ENCODE results near the gene FBXL7.

The FBXL7 gene

GRCh38 chr5:15748266-15748665 is 248.3 kb downstream of the FBXL7 start:
- no peak for DNase-seq (ENCODE audit: low read depth in 1 of 2, low spot score in 1 of 2)

DNA sequence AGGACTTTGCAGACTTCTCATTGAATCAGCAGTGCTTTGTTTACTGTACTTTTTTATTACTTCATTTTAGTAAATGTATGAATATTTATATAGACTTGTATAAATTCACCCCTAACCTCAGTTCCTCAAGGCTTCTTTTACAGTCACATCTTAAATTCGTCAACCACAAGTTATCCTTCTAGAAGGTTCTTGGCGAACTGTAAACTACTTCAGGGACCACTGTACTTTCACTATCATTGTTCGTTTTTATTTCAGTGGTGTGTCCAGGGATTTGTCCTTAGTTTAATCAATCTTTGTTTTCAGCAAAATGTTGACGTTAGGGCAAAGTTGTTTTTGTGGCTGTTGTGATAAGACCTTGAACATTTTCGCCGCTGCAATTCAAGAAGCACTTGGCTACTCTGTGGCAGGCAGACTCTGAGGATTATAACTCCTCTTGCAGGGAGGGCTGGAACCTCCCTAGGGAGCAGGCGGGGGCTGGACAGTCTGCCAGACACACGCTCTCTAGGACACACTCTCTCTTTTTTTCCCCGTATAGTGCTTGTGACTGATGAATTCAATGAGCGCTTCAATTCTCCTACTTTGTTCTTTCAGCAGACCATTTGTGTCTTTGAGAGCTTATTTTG is 252.8 kb downstream of the FBXL7 start:
- DNase-seq (ENCODE audit: low read depth in 1 of 2, low spot score in 1 of 2) = no peak

GRCh38 chr5:15753752-15754151 is 253.8 kb downstream of the FBXL7 start:
- no peak for DNase-seq (ENCODE audit: low read depth in 1 of 2, low spot score in 1 of 2)

- no peak for DNase-seq (ENCODE audit: low read depth in 1 of 2, low spot score in 1 of 2)
These were observed 257.1 kb downstream of the FBXL7 start for GRCh38 chr5:15757103-15757502.

DNA sequence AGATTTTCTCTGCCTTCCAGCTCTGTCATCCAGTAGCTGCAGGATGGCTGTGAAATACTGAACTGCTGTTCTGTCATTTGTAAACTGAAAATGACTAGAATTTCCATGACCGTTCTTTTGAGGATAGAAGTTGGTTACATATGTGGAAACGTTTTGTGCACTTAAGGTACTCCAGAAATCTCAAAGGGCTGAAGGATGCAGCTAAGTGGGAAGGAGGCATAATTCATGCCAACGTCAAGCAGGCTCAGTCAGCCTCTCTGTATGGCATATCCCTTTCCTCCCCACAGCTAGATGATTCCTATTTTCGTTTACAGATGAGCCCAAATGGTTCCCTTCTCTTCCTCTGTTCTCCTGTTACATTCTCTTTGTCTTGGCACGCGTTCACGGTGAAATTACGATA is 257.6 kb downstream of the FBXL7 start:
- DNase-seq (ENCODE audit: low read depth in 1 of 2, low spot score in 1 of 2) = no peak

- no peak for DNase-seq (ENCODE audit: low read depth in 1 of 2, low spot score in 1 of 2)
These were observed 262.7 kb downstream of the FBXL7 start for GRCh38 chr5:15762668-15763067.

- no peak for DNase-seq (ENCODE audit: low read depth in 1 of 2, low spot score in 1 of 2)
These were observed 263.8 kb downstream of the FBXL7 start for GRCh38 chr5:15763754-15764153.

DNA sequence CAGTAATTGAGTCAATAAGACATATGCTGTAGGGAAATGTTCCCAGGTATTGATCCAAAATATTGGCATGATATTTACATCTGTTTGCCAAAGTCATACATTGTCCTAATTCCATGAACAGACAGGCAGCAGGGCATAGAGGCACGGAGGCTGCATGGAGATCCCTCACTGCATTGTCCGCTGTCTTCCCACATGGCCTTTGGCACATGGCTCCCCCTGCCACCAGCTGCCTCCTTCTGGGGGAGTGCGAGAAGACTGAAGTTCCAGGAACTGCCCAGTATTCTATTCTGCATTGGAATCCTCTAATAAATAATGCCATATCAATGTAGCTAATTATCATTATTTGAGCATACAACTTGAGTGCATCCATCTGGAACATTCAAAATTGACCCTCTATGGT is 269.0 kb downstream of the FBXL7 start:
- DNase-seq (ENCODE audit: low read depth in 1 of 2, low spot score in 1 of 2) = no peak

DNA sequence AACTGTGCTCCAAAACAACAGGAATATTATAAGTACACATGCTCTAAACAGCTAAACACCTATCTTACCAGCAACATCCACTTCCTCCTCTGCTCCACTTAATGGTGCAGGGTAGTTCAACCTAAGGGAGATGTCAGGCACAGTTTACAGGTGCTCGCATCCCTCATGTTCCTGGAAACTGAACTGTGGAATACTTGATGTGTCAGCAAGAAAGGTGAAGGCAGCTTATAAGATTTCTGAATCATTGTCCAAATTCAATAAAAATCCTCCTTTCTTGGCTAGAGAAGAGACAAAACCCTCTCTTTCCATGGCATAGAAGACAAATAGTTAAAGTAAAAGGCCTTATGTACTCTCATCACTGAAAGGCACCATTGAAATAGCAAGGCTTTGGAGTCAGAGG is 272.2 kb downstream of the FBXL7 start:
- DNase-seq (ENCODE audit: low read depth in 1 of 2, low spot score in 1 of 2) = no peak

GRCh38 chr5:15774632-15775031 is 274.7 kb downstream of the FBXL7 start:
- DNase-seq (ENCODE audit: low read depth in 1 of 2, low spot score in 1 of 2) = no peak

GRCh38 chr5:15776346-15776745 is 276.4 kb downstream of the FBXL7 start:
- DNase-seq (ENCODE audit: low read depth in 1 of 2, low spot score in 1 of 2) = no peak

- no peak for DNase-seq (ENCODE audit: low read depth in 1 of 2, low spot score in 1 of 2)
These were observed 283.8 kb downstream of the FBXL7 start for GRCh38 chr5:15783734-15784133.

- DNase-seq (ENCODE audit: low read depth in 1 of 2, low spot score in 1 of 2) = no peak
These were observed 285.6 kb downstream of the FBXL7 start for GRCh38 chr5:15785531-15785981.

GRCh38 chr5:15786326-15786725 is 286.3 kb downstream of the FBXL7 start:
- no peak for DNase-seq (ENCODE audit: low read depth in 1 of 2, low spot score in 1 of 2)

DNA sequence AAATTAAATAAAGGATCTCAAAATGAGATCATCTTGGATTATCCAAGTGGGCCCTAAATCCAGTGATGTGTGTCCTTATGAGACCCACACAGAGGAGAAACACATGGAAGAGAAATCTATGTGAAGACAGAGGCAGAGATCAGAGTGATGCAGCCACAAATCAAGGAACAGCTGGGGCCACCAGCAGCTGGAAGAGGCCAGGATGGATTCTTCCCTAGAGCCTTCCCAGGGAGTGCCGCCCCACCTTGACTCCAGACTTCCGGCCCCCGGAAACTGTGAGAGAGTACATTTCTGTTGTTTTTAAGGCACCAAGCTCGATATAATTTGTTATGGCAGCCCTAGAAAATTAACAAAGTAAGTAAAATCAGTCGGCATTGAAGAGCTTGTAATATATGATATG is 286.9 kb downstream of the FBXL7 start:
- DNase-seq (ENCODE audit: low read depth in 1 of 2, low spot score in 1 of 2) = no peak

GRCh38 chr5:15787681-15788080 is 287.7 kb downstream of the FBXL7 start:
- no peak for DNase-seq (ENCODE audit: low read depth in 1 of 2, low spot score in 1 of 2)

GRCh38 chr5:15789642-15790041 is 289.7 kb downstream of the FBXL7 start:
- no peak for DNase-seq (ENCODE audit: low read depth in 1 of 2, low spot score in 1 of 2)

- DNase-seq (ENCODE audit: low read depth in 1 of 2, low spot score in 1 of 2) = no peak
These were observed 290.6 kb downstream of the FBXL7 start for GRCh38 chr5:15790446-15791018.

GRCh38 chr5:15791274-15791673 is 291.3 kb downstream of the FBXL7 start:
- no peak for DNase-seq (ENCODE audit: low read depth in 1 of 2, low spot score in 1 of 2)

DNA sequence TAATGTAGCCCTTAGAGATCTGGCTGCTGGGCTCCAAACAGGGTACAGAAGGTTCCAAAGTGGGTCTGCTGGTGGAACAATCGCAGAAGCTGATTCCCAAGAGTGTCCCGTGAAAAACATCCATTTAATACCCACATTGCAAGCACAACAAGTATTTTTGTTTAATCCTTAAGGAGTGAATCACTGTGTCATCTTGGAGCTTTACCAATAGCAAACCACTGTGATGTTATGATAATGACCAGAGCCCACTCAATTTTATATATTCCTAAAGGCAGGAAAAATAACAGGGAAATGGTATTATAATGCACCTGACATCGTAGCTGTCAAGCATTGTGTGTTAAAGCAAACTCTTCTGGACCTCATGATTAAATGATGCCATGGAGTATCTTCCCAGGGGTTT is 291.9 kb downstream of the FBXL7 start:
- DNase-seq (ENCODE audit: low read depth in 1 of 2, low spot score in 1 of 2) = no peak

DNA sequence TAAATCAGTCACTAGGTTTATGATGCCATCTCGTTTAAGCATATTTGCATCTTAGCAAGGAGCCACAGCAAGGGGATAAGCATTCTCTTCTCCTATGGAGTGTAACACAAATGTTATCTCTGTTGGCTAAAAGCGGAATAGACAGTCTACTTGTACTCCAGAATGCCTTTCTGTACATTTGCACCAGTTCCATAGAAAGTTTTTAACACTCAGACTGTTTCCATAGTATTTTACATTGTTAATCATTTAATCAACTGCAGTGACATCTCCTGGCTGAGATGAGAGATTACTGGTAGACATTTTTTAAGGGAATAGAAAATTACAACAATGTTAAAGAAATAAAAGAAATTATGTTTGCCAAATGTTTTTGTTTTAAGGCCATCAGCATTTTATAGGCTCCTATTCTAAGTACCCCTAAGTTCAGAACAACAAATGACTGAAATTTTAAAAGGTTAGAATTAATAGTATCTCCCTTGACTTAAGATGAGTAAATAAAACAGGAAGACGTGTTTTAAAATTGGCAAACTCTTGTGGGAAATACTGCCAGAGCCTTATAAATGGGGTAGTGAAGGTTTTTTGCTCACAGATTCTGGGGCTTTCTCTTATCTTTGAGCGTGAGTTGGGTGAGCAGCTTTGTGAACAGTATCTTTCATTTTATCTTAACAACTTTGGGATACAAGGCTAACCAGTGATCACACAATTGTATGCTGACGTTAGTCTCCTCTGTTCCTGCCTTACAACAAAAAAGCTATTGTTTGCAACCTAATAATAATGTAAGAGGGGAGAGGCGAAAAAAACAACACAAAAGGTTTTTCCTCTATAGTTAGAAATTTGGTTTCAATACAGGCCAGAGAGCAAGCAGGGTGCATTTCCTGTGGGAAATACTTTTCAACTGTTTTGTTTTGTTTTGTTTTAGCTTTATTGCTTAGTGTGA is 294.3 kb downstream of the FBXL7 start:
- no peak for DNase-seq (ENCODE audit: low read depth in 1 of 2, low spot score in 1 of 2)

DNA sequence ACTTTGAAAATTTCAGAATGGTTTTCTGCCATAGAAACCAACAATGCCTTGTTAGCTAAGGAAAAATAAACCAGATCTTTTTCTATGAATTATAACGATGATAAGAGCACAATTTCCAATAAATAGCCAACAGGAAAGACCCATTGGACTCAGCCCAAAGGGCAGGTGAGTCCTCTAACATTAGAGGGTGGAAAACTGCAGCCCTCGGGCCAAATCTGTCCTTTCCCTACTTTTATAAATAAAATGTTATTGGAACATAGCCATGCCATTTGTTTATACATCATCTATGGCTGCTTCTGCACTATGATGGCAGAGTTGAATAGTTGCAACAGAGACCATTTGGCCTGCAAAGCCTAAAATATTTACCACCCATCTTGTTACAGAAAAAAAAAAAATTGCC is 296.1 kb downstream of the FBXL7 start:
- no peak for DNase-seq (ENCODE audit: low read depth in 1 of 2, low spot score in 1 of 2)

Measured in stimulated activated CD4-positive, alpha-beta T cell treated with anti-CD3 and anti-CD28 coated beads, Interleukin-15, amount 100 ng/mL, for 1 hour (primary cell).